Liver (tissue), 3 donors: Measurements from ENCODE around the gene EMP3.

Experiments used
- FOXA1 ChIP-seq: IDR thresholded peaks from 2 replicates; pipeline ENCODE4 v1.6.1; 2016; ENCODE audit warnings: antibody characterized with exemption
- GABPA ChIP-seq, 2 donors: IDR thresholded peaks in 1 of 2; conservative IDR thresholded peaks in 1 of 2; 2 replicates each; pipeline ENCODE4 v1.6.1; 2016; ENCODE audit warnings: antibody characterized with exemption in 2 of 2, mild to moderate bottlenecking in 1 of 2, moderate library complexity in 1 of 2
- JUND ChIP-seq, 2 donors: IDR thresholded peaks; 2 replicates each; pipeline ENCODE4 v1.6.1; 2016; ENCODE audit warnings: antibody characterized with exemption in 2 of 2
- NR2F2 ChIP-seq: IDR thresholded peaks from 2 replicates; pipeline ENCODE4 v1.6.1; 2016; ENCODE audit warnings: antibody characterized with exemption
- RAD21 ChIP-seq, 2 donors: IDR thresholded peaks; 2 replicates each; pipeline ENCODE4 v1.6.1; 2016; ENCODE audit warnings: antibody characterized with exemption in 2 of 2, mild to moderate bottlenecking in 2 of 2
- SP1 ChIP-seq: IDR thresholded peaks from 2 replicates; pipeline ENCODE4 v1.6.1; 2018; ENCODE audit warnings: antibody characterized with exemption, mild to moderate bottlenecking
- TAF1 ChIP-seq: conservative IDR thresholded peaks from 2 replicates; pipeline ENCODE4 v1.6.1; 2016; ENCODE audit warnings: antibody characterized with exemption, mild to moderate bottlenecking
- YY1 ChIP-seq: IDR thresholded peaks from 2 replicates; pipeline ENCODE4 v1.6.1; 2016; ENCODE audit warnings: antibody characterized with exemption, mild to moderate bottlenecking
- TF ChIP-seq, protein P1 (sequence below): fragments of 150-350 bp; IDR thresholded peaks from 2 replicates; pipeline ENCODE4 v1.5.1; 2017; ENCODE audit warnings: improper control_type of control experiment, low read depth, low read length; ENCODE audit not compliant: missing input control
- TF ChIP-seq, protein P2 (sequence below): IDR thresholded peaks from 2 replicates; pipeline ENCODE4 v1.6.1; 2016; ENCODE audit warnings: antibody characterized with exemption
- TF ChIP-seq, protein P3 (sequence below): IDR thresholded peaks from 2 replicates; pipeline ENCODE4 v1.6.1; 2016; ENCODE audit warnings: antibody characterized with exemption
- TF ChIP-seq, protein P4 (sequence below): IDR thresholded peaks from 2 replicates; pipeline ENCODE4 v1.6.1; 2016; ENCODE audit warnings: antibody characterized with exemption
- TF ChIP-seq, protein P5 (sequence below): IDR thresholded peaks from 2 replicates; pipeline ENCODE4 v1.6.1; 2016; ENCODE audit warnings: antibody characterized with exemption, mild to moderate bottlenecking
- donor health status: healthy.
- donor health status: healthy.

DNA sequence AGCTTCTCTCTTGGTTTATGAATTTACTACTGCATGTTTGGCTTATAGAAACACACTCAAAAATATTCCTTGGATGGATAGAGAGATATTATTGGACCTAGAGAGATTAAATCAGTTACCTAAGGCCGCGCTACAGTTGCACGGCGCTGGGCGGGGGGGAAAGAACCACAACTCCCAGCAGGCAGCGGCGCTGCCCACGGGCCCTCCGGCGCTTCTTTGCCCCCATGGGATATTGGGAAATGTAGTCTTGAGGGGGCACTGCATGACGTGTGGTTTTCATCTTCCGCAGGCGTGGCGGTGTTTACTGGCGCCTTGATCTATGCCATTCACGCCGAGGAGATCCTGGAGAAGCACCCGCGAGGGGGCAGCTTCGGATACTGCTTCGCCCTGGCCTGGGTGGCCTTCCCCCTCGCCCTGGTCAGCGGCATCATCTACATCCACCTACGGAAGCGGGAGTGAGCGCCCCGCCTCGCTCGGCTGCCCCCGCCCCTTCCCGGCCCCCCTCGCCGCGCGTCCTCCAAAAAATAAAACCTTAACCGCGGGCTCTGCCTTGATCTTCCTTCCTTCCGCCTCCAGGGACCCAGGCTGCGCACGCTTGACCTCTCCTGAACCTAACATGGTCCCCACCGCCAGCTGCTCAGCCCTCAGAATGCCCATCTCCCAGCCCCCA lies 4.8 kb downstream of the EMP3 start:
- TF ChIP-seq YY1 (peak; percentile 62), TAF1 (no peak), FOXA1 (peak; percentile 35), RAD21 (IDR thresholded peaks at IDR 0.05) (no peak), JUND (IDR thresholded peaks at IDR 0.05) (no peak), NR2F2 (no peak), SP1 (peak; percentile 29), GABPA (IDR thresholded peaks at IDR 0.05 in 1 of 2, conservative IDR thresholded peaks at IDR 0.05 in 1 of 2) (peak in 1 of 2 donors; percentile 52)
- TF ChIP-seq, protein P1, sequence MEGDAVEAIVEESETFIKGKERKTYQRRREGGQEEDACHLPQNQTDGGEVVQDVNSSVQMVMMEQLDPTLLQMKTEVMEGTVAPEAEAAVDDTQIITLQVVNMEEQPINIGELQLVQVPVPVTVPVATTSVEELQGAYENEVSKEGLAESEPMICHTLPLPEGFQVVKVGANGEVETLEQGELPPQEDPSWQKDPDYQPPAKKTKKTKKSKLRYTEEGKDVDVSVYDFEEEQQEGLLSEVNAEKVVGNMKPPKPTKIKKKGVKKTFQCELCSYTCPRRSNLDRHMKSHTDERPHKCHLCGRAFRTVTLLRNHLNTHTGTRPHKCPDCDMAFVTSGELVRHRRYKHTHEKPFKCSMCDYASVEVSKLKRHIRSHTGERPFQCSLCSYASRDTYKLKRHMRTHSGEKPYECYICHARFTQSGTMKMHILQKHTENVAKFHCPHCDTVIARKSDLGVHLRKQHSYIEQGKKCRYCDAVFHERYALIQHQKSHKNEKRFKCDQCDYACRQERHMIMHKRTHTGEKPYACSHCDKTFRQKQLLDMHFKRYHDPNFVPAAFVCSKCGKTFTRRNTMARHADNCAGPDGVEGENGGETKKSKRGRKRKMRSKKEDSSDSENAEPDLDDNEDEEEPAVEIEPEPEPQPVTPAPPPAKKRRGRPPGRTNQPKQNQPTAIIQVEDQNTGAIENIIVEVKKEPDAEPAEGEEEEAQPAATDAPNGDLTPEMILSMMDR, result no peak
- TF ChIP-seq, protein P2, sequence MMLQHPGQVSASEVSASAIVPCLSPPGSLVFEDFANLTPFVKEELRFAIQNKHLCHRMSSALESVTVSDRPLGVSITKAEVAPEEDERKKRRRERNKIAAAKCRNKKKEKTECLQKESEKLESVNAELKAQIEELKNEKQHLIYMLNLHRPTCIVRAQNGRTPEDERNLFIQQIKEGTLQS, result no peak
- TF ChIP-seq, protein P3, sequence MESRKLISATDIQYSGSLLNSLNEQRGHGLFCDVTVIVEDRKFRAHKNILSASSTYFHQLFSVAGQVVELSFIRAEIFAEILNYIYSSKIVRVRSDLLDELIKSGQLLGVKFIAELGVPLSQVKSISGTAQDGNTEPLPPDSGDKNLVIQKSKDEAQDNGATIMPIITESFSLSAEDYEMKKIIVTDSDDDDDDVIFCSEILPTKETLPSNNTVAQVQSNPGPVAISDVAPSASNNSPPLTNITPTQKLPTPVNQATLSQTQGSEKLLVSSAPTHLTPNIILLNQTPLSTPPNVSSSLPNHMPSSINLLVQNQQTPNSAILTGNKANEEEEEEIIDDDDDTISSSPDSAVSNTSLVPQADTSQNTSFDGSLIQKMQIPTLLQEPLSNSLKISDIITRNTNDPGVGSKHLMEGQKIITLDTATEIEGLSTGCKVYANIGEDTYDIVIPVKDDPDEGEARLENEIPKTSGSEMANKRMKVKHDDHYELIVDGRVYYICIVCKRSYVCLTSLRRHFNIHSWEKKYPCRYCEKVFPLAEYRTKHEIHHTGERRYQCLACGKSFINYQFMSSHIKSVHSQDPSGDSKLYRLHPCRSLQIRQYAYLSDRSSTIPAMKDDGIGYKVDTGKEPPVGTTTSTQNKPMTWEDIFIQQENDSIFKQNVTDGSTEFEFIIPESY, result no peak
- TF ChIP-seq, protein P4, sequence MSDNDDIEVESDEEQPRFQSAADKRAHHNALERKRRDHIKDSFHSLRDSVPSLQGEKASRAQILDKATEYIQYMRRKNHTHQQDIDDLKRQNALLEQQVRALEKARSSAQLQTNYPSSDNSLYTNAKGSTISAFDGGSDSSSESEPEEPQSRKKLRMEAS, result peak; percentile 38
- TF ChIP-seq, protein P5, sequence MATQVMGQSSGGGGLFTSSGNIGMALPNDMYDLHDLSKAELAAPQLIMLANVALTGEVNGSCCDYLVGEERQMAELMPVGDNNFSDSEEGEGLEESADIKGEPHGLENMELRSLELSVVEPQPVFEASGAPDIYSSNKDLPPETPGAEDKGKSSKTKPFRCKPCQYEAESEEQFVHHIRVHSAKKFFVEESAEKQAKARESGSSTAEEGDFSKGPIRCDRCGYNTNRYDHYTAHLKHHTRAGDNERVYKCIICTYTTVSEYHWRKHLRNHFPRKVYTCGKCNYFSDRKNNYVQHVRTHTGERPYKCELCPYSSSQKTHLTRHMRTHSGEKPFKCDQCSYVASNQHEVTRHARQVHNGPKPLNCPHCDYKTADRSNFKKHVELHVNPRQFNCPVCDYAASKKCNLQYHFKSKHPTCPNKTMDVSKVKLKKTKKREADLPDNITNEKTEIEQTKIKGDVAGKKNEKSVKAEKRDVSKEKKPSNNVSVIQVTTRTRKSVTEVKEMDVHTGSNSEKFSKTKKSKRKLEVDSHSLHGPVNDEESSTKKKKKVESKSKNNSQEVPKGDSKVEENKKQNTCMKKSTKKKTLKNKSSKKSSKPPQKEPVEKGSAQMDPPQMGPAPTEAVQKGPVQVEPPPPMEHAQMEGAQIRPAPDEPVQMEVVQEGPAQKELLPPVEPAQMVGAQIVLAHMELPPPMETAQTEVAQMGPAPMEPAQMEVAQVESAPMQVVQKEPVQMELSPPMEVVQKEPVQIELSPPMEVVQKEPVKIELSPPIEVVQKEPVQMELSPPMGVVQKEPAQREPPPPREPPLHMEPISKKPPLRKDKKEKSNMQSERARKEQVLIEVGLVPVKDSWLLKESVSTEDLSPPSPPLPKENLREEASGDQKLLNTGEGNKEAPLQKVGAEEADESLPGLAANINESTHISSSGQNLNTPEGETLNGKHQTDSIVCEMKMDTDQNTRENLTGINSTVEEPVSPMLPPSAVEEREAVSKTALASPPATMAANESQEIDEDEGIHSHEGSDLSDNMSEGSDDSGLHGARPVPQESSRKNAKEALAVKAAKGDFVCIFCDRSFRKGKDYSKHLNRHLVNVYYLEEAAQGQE, result peak; percentile 18
